ENCODE data around the gene MAMDC2.
"Not testable (repeated sequence)": the region's sequence is repeated elsewhere in the genome, so short reads cannot be mapped to it uniquely, and the experiment has no call there.

Gene MAMDC2
- 0 to 0.23 (median 0.08) reads per million in 4 donors for total RNA-seq

GRCh38 chr9:70043689-70044489, at the start of gene MAMDC2:
TSS of gene MAMDC2 (plus strand) at chr9:70043848. CDS start at chr9:70044198, 350 bp downstream.
- DNase-seq, result no peak

- no peak for DNase-seq
Observed at GRCh38 chr9:69995846-69996245, 47.8 kb upstream of the MAMDC2 start.

- DNase-seq, result no peak
Observed at GRCh38 chr9:69996967-69997366, 46.7 kb upstream of the MAMDC2 start.

- DNase-seq, result no peak
Observed at GRCh38 chr9:69997524-69997923, 46.1 kb upstream of the MAMDC2 start.

- no peak for DNase-seq
Observed at GRCh38 chr9:69999315-69999714, 44.3 kb upstream of the MAMDC2 start.

GRCh38 chr9:70000469-70000868, 43.2 kb upstream of the MAMDC2 start:
- DNase-seq, result no peak

GRCh38 chr9:70003901-70004714, 39.5 kb upstream of the MAMDC2 start:
- no peak for DNase-seq

- no peak for DNase-seq
Observed at GRCh38 chr9:70006306-70006705, 37.3 kb upstream of the MAMDC2 start.

GRCh38 chr9:70007831-70008230, 35.8 kb upstream of the MAMDC2 start:
- no peak for DNase-seq

- DNase-seq, result no peak
Observed at GRCh38 chr9:70010015-70010414, 33.6 kb upstream of the MAMDC2 start.

GRCh38 chr9:70011366-70011765, 32.3 kb upstream of the MAMDC2 start:
- no peak for DNase-seq

GRCh38 chr9:70012569-70012968, 31.1 kb upstream of the MAMDC2 start:
- no peak for DNase-seq

GRCh38 chr9:70013598-70014196, 30.0 kb upstream of the MAMDC2 start:
- no peak for DNase-seq

GRCh38 chr9:70015099-70015498, 28.5 kb upstream of the MAMDC2 start:
- DNase-seq, result no peak

- DNase-seq, result no peak
Observed at GRCh38 chr9:70020217-70020616, 23.4 kb upstream of the MAMDC2 start.

GRCh38 chr9:70020991-70021571, 22.6 kb upstream of the MAMDC2 start:
- no peak for DNase-seq

- no peak for DNase-seq
Observed at GRCh38 chr9:70028287-70028686, 15.4 kb upstream of the MAMDC2 start.

GRCh38 chr9:70030156-70030555, 13.5 kb upstream of the MAMDC2 start:
- no peak for DNase-seq

- DNase-seq, result no peak
Observed at GRCh38 chr9:70031141-70031545, 12.5 kb upstream of the MAMDC2 start.

- DNase-seq, result no peak
Observed at GRCh38 chr9:70034271-70034711, 9.4 kb upstream of the MAMDC2 start.

GRCh38 chr9:70035691-70036090, 8.0 kb upstream of the MAMDC2 start:
- no peak for DNase-seq

GRCh38 chr9:70036641-70037040, 7.0 kb upstream of the MAMDC2 start:
- no peak for DNase-seq

GRCh38 chr9:70038171-70038621, 5.5 kb upstream of the MAMDC2 start:
- not testable (repeated sequence) for DNase-seq

Data from T-helper 1 cell (primary cell).